ENCODE measurements around the gene MAIP1.

- TF ChIP-seq SMC3 (IDR thresholded peaks at IDR 0.05; ENCODE audit: low read depth, low read length), result no peak
- TF ChIP-seq CTCF (IDR thresholded peaks at IDR 0.05), result no peak
- TF ChIP-seq, protein P1, sequence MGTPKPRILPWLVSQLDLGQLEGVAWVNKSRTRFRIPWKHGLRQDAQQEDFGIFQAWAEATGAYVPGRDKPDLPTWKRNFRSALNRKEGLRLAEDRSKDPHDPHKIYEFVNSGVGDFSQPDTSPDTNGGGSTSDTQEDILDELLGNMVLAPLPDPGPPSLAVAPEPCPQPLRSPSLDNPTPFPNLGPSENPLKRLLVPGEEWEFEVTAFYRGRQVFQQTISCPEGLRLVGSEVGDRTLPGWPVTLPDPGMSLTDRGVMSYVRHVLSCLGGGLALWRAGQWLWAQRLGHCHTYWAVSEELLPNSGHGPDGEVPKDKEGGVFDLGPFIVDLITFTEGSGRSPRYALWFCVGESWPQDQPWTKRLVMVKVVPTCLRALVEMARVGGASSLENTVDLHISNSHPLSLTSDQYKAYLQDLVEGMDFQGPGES (IDR thresholded peaks at IDR 0.05; ENCODE audit: low read depth, low read length), result no peak
- no peak for TF ChIP-seq POLR2AphosphoS5 (IDR thresholded peaks at IDR 0.05; ENCODE audit: low read depth, low read length)
- TF ChIP-seq RAD21 (IDR thresholded peaks at IDR 0.05; ENCODE audit: low read length), result no peak
- no peak for TF ChIP-seq REST (IDR thresholded peaks at IDR 0.05; ENCODE audit: low read depth, low read length)
- no peak for TF ChIP-seq EZH2phosphoT487 (IDR thresholded peaks at IDR 0.05; ENCODE audit: borderline replicate concordance, low read depth)
- no peak for TF ChIP-seq MXI1 (IDR thresholded peaks at IDR 0.05; ENCODE audit: low read depth, low read length)
- TF ChIP-seq GATA2 (CRISPR knock-in tag; IDR thresholded peaks at IDR 0.05), result no peak
- TF ChIP-seq JUND (IDR thresholded peaks at IDR 0.05), result no peak
- no peak for TF ChIP-seq RFX5 (IDR thresholded peaks at IDR 0.05; ENCODE audit: low read length)
- no peak for TF ChIP-seq PBX3 (IDR thresholded peaks at IDR 0.05)
- TF ChIP-seq TAF1 (IDR thresholded peaks at IDR 0.05; ENCODE audit: borderline replicate concordance, low read depth, low read length), result no peak
These were observed 48.2 kb upstream of the MAIP1 start for GRCh38 chr2:199907008-199907714.
